K562 (cell line): ENCODE data around the gene TMEM273. TPM values are rescaled to one million over a fixed set of nuclear protein-coding genes. Genes with fewer than 3 reads are reported as not detected.

ENCODE experiments used
- ATAC-seq: fragments of 200-7000 bp; cut with Tn5 transposase; 3 replicates; pipeline ENCODE4 v1.9.1; 2020; ENCODE audit warnings: moderate library complexity
- BruUV-seq: library from RNA; stranded (reverse); fragments of 400-500 nt; replicated peaks from 2 replicates; lab custom pipeline; 2021; lab: Mats Ljungman, UMichigan
- CTCF ChIA-PET: fragments of 300-600 bp; formaldehyde crosslinking; extraction: SDS; loops from one replicate; lab custom pipeline; 2021; ENCODE audit warnings: low intra/inter-chr PET ratio; lab: Yijun Ruan, JAX
- POLR2A ChIA-PET: fragments of 300-600, 350-650 bp; sonication (Branson Sonifier 250); formaldehyde crosslinking; extraction: SDS; loops from one replicate; lab custom pipeline; 2021; ENCODE audit warnings: antibody characterized with exemption, inconsistent platforms; lab: Yijun Ruan, JAX
- DNase-seq, 4 experiments: peaks; one replicate each; pipeline versions ENCODE4 v3.0.0 to v3.0.0-alpha.2; 2011 to 2018; ENCODE audit warnings: low spot score in 3 of 4, mixed read lengths in 3 of 4; ENCODE audit errors: extremely low read depth in 1 of 4
- FAIRE-seq: peaks from 2 replicates; lab custom pipeline; 2011; peaks lifted over from hg19 to GRCh38; lab: Jason Lieb, UNC
- H2AFZ ChIP-seq: 2 replicates; pipeline ENCODE4 v1.6.0; 2011; ENCODE audit warnings: low read depth, low read length, control low read depth, inconsistent platforms
- H3K27ac ChIP-seq: fragments of 200-600 bp; 3 replicates; pipeline ENCODE4 v1.8.0; 2011; ENCODE audit warnings: low read depth, mild to moderate bottlenecking, control low read depth, inconsistent platforms, low read length, moderate library complexity, mixed read lengths; ENCODE audit errors: extremely low read depth
- H3K27me3 ChIP-seq, 2 experiments: fragments of 300-600 bp in 1 of 2; 2 replicates in 1 of 2; 3 replicates in 1 of 2; pipeline versions ENCODE4 v1.6.0 to v1.8.0; 2011; ENCODE audit warnings: inconsistent platforms in 2 of 2, low read length in 2 of 2, mild to moderate bottlenecking in 1 of 2, mixed read lengths in 1 of 2, moderate library complexity in 1 of 2; ENCODE audit not compliant: control insufficient read depth in 2 of 2, insufficient read depth in 2 of 2
- H3K36me3 ChIP-seq: fragments of 300-600 bp; 3 replicates; pipeline ENCODE4 v1.8.0; 2011; ENCODE audit warnings: mild to moderate bottlenecking, low read length, inconsistent platforms; ENCODE audit not compliant: control insufficient read depth, insufficient read depth
- H3K4me1 ChIP-seq, 2 experiments: fragments of 200-600 bp in 1 of 2; replicated peaks in 1 of 2; 2 replicates in 1 of 2; 3 replicates in 1 of 2; pipeline versions ENCODE4 v1.5.1 to v1.8.0; 2011; ENCODE audit warnings: inconsistent platforms in 2 of 2, low read length in 2 of 2, mild to moderate bottlenecking in 1 of 2, mixed read lengths in 1 of 2, moderate library complexity in 1 of 2; ENCODE audit not compliant: control insufficient read depth in 2 of 2, insufficient read depth in 2 of 2
- H3K4me2 ChIP-seq: 2 replicates; pipeline ENCODE4 v1.6.1; 2011; ENCODE audit warnings: low read length, control low read depth, inconsistent platforms, mixed read lengths; ENCODE audit not compliant: insufficient read depth
- H3K4me3 ChIP-seq: fragments of 200-600 bp; sonication (generic), shearing (Covaris generic); 2 replicates; pipeline ENCODE4 v1.5.1; 2016; ENCODE audit warnings: control low read depth, inconsistent platforms
- H3K79me2 ChIP-seq: fragments of 200-600 bp; 3 replicates; pipeline ENCODE4 v1.8.0; 2011; ENCODE audit warnings: low read length, inconsistent platforms; ENCODE audit not compliant: control insufficient read depth, insufficient read depth
- H3K9ac ChIP-seq, 2 experiments: 2 replicates each; pipeline versions ENCODE4 v1.6.0 to v1.6.1; 2011; ENCODE audit warnings: low read depth in 2 of 2, low read length in 2 of 2, control low read depth in 1 of 2, inconsistent platforms in 1 of 2, mild to moderate bottlenecking in 1 of 2, mixed read lengths in 1 of 2; ENCODE audit not compliant: insufficient read depth in 1 of 2
- H3K9me1 ChIP-seq: one replicate; pipeline ENCODE4 v1.6.0; 2011; ENCODE audit warnings: inconsistent platforms, mild to moderate bottlenecking, low read length, moderate library complexity; ENCODE audit not compliant: control insufficient read depth, insufficient read depth
- H3K9me3 ChIP-seq: replicated peaks from 2 replicates; pipeline ENCODE4 v1.5.1; 2011; ENCODE audit warnings: low read depth, low read length, inconsistent platforms; ENCODE audit not compliant: control insufficient read depth, insufficient read depth
- H4K20me1 ChIP-seq: replicated peaks from 2 replicates; pipeline ENCODE4 v1.6.1; 2011; ENCODE audit warnings: low read length, inconsistent platforms, mixed read lengths; ENCODE audit not compliant: control insufficient read depth, insufficient read depth
- ARID1B ChIP-seq: fragments of 450-650 bp; IDR thresholded peaks from 2 replicates; pipeline ENCODE4 v1.6.1; 2016; ENCODE audit warnings: antibody characterized with exemption, mild to moderate bottlenecking, inconsistent platforms
- HOXB6 ChIP-seq: fragments of 250-450 bp; sonication (Bioruptor Pico); IDR thresholded peaks from 2 replicates; pipeline ENCODE4 v1.5.1; 2022; ENCODE audit warnings: mild to moderate bottlenecking, borderline replicate concordance
- MIER1 ChIP-seq: fragments of 450-650 bp; IDR thresholded peaks from 2 replicates; pipeline ENCODE4 v1.6.1; 2016; ENCODE audit warnings: antibody characterized with exemption, mild to moderate bottlenecking, low read depth
- NEUROD1 ChIP-seq: fragments of 150-350 bp; IDR thresholded peaks from 2 replicates; pipeline ENCODE4 v1.6.1; 2014; ENCODE audit warnings: borderline replicate concordance, low read length, low read depth; ENCODE audit not compliant: partially characterized antibody
- PHB ChIP-seq: fragments of 250-450 bp; sonication (Bioruptor Pico); IDR thresholded peaks from 2 replicates; pipeline ENCODE4 v1.5.0; 2021
- SMAD3 ChIP-seq: fragments of 450-650 bp; formaldehyde crosslinking; conservative IDR thresholded peaks from 2 replicates; pipeline ENCODE4 v1.4.0; 2020; ENCODE audit warnings: mild to moderate bottlenecking
- WGBS: fragments of 100-300 bp; shearing (Covaris generic); methylation state at CpG from one replicate; pipeline ENCODE4 v1.1.6; 2016; ENCODE audit warnings: low coverage, mixed read lengths; ENCODE audit not compliant: insufficient coverage; ENCODE audit errors: missing lambda C conversion rate; 5-methylcytosine and 5-hydroxymethylcytosine counted together
- in situ Hi-C: fragments of 300-500 bp; cut with MboI; formaldehyde crosslinking; loops from 4 replicates; pipeline ENCODE4 v1.15.0; 2018; ENCODE audit warnings: inconsistent platforms, mixed read lengths
- intact Hi-C: fragments of 100-400 bp; cut with micrococcal nuclease; formaldehyde crosslinking; loops from 2 replicates; pipeline ENCODE4 v1.14.2; 2022
- polyA plus RNA-seq, 8 experiments: library from polyadenylated mRNA; depleted of rRNA in 4 of 8; stranded (reverse) in 5 of 8; unstranded in 3 of 8; fragments of >200 nt; fragmentation: Nextera tagmentation in 2 of 8; fragmentation: Illumina TruSeq in 1 of 8; extraction: Ambion mirVana in 2 of 8; extraction: Trizol in 1 of 8; gene quantifications; 2 replicates each; pipeline versions ENCODE4 v1.2.1 to v1.2.3, GENCODE V29; 2011 to 2014; ENCODE audit warnings: inconsistent platforms in 1 of 8, missing spikeins in 1 of 8
- total RNA-seq, 7 experiments: library from RNA; depleted of rRNA in 6 of 7; stranded (reverse); fragments of >200 nt in 6 of 7; fragmentation: Illumina TruSeq in 2 of 7; extraction: Trizol in 2 of 7; gene quantifications; 2 replicates each; pipeline versions ENCODE4 v1.2.1 to v1.2.3, GENCODE V29; 2011 to 2021; ENCODE audit warnings: low replicate concordance in 1 of 7
- TF ChIP-seq, protein P1 (sequence below): IDR thresholded peaks from 2 replicates; pipeline ENCODE4 v1.6.1; 2016; ENCODE audit warnings: missing genetic modification characterization, missing compliant biosample characterization
- TF ChIP-seq, protein P2 (sequence below): fragments of 250-450 bp; sonication (Bioruptor Pico); IDR thresholded peaks from 2 replicates; pipeline ENCODE4 v1.5.0; 2021
- TF ChIP-seq, protein P3 (sequence below), 2 experiments: fragments of 450-650 bp in 1 of 2; sonication (generic) in 1 of 2; formaldehyde crosslinking; conservative IDR thresholded peaks; 2 replicates each; pipeline versions ENCODE4 v1.4.0 to v1.8.1; 2020 to 2022; ENCODE audit warnings: mild to moderate bottlenecking in 1 of 2, missing genetic modification reagents in 1 of 2
- TF ChIP-seq, protein P4 (sequence below): IDR thresholded peaks from 3 replicates; pipeline ENCODE4 v1.6.1; 2011; ENCODE audit warnings: borderline replicate concordance, mild to moderate bottlenecking; ENCODE audit not compliant: insufficient read length, insufficient read depth
- TF ChIP-seq, protein P5 (sequence below): conservative IDR thresholded peaks from 2 replicates; pipeline ENCODE4 v1.6.1; 2011; ENCODE audit warnings: low read depth, mild to moderate bottlenecking, low read length; ENCODE audit not compliant: control insufficient read depth
- TF ChIP-seq, protein P6 (sequence below), 2 experiments: fragments of 200-800 bp in 1 of 2; sonication (Bioruptor generic) in 1 of 2; sonication (generic) in 1 of 2; formaldehyde crosslinking in 1 of 2; IDR thresholded peaks in 1 of 2; conservative IDR thresholded peaks in 1 of 2; 2 replicates each; pipeline versions ENCODE4 v1.5.0 to v1.6.1; 2016 to 2020; ENCODE audit warnings: missing compliant biosample characterization in 1 of 2, missing genetic modification characterization in 1 of 2, missing genetic modification reagents in 1 of 2

TMEM273 gene
- total and polyA plus RNA-seq, 9 of the 15 experiments (the other 6 are each of a cell fraction or from before 2014, with no cell fraction given) = 39.2 to 131 (median 95.6) TPM

DNA sequence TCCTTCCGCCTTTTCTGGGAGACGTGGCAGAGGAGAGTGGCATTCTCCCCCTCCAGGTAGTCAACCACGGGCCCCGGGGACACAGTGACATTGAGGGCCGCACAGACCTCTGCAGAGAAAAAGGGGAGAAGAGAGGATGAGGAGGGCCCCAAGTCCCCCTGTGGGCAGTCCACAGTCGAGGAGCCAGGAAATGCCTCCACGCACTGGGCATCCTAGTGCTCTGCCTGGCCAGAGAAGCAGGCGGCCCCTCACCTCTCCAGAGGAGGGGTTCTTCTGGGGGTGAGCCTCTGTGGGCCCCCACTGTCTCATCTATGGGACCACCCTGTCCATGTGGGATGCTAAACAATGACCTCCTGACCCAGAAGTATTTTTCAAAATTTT lies 80.3 kb downstream of the TMEM273 start:
- no peaks in the 10 kb centered on the region for H3K9me3 ChIP-seq
- ATAC-seq (no peak), DNase-seq (no peak), FAIRE-seq (no peak)
- no peaks in the 10 kb centered on the region for H3K9me1 ChIP-seq
- H4K20me1 ChIP-seq = no peaks in the 10 kb centered on the region
- H2AFZ ChIP-seq = no peak overlapping the region
- ChIA-PET POLR2A (no interaction called here), CTCF (interaction anchor here (0.5 to 0.6 kb wide), 2 partner anchors 11 to 87 kb away, joined by 3 read pairs; no protein-coding TSS in a partner anchor)
- no peak overlapping the region for H3K4me3 ChIP-seq
- peaks cover 5% of the 10 kb centered on the region; the same call in 2 of the 3 replicates for H3K36me3 ChIP-seq
- H3K27ac ChIP-seq = no peak overlapping the region
- H3K4me1 ChIP-seq = peaks cover 3 to 20% of the 10 kb centered on the region in 2 experiments; a peak in 3 of 5 replicates
- H3K27me3 ChIP-seq = no peaks in the 10 kb centered on the region
- in situ Hi-C loops (no loop called here), intact Hi-C loops (no loop called here)
- no peaks in the 10 kb centered on the region for H3K79me2 ChIP-seq
- BruUV-seq = no TSS peak
- no peak overlapping the region for H3K9ac ChIP-seq
- H3K4me2 ChIP-seq = no peak overlapping the region
- WGBS = 79% methylated on average over 8 of the region's 8 CpGs
- TF ChIP-seq PHB (CRISPR knock-in tag) (no peak), MIER1 (no peak), ARID1B (no peak), HOXB6 (CRISPR knock-in tag) (no peak), SMAD3 (no peak), NEUROD1 (no peak)
- TF ChIP-seq, protein P1, sequence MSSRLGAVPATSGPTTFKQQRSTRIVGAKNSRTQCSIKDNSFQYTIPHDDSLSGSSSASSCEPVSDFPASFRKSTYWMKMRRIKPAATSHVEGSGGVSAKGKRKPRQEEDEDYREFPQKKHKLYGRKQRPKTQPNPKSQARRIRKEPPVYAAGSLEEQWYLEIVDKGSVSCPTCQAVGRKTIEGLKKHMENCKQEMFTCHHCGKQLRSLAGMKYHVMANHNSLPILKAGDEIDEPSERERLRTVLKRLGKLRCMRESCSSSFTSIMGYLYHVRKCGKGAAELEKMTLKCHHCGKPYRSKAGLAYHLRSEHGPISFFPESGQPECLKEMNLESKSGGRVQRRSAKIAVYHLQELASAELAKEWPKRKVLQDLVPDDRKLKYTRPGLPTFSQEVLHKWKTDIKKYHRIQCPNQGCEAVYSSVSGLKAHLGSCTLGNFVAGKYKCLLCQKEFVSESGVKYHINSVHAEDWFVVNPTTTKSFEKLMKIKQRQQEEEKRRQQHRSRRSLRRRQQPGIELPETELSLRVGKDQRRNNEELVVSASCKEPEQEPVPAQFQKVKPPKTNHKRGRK = no peak
- TF ChIP-seq, protein P2, sequence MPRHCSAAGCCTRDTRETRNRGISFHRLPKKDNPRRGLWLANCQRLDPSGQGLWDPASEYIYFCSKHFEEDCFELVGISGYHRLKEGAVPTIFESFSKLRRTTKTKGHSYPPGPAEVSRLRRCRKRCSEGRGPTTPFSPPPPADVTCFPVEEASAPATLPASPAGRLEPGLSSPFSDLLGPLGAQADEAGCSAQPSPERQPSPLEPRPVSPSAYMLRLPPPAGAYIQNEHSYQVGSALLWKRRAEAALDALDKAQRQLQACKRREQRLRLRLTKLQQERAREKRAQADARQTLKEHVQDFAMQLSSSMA (CRISPR knock-in tag) = no peak
- TF ChIP-seq, protein P3, sequence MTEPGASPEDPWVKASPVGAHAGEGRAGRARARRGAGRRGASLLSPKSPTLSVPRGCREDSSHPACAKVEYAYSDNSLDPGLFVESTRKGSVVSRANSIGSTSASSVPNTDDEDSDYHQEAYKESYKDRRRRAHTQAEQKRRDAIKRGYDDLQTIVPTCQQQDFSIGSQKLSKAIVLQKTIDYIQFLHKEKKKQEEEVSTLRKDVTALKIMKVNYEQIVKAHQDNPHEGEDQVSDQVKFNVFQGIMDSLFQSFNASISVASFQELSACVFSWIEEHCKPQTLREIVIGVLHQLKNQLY (CRISPR knock-in tag; conservative IDR thresholded peaks at IDR 0.05) = no peak
- TF ChIP-seq, protein P4, sequence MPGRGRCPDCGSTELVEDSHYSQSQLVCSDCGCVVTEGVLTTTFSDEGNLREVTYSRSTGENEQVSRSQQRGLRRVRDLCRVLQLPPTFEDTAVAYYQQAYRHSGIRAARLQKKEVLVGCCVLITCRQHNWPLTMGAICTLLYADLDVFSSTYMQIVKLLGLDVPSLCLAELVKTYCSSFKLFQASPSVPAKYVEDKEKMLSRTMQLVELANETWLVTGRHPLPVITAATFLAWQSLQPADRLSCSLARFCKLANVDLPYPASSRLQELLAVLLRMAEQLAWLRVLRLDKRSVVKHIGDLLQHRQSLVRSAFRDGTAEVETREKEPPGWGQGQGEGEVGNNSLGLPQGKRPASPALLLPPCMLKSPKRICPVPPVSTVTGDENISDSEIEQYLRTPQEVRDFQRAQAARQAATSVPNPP = no peak
- TF ChIP-seq, protein P5, sequence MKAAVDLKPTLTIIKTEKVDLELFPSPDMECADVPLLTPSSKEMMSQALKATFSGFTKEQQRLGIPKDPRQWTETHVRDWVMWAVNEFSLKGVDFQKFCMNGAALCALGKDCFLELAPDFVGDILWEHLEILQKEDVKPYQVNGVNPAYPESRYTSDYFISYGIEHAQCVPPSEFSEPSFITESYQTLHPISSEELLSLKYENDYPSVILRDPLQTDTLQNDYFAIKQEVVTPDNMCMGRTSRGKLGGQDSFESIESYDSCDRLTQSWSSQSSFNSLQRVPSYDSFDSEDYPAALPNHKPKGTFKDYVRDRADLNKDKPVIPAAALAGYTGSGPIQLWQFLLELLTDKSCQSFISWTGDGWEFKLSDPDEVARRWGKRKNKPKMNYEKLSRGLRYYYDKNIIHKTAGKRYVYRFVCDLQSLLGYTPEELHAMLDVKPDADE = no peak
- TF ChIP-seq, protein P6, sequence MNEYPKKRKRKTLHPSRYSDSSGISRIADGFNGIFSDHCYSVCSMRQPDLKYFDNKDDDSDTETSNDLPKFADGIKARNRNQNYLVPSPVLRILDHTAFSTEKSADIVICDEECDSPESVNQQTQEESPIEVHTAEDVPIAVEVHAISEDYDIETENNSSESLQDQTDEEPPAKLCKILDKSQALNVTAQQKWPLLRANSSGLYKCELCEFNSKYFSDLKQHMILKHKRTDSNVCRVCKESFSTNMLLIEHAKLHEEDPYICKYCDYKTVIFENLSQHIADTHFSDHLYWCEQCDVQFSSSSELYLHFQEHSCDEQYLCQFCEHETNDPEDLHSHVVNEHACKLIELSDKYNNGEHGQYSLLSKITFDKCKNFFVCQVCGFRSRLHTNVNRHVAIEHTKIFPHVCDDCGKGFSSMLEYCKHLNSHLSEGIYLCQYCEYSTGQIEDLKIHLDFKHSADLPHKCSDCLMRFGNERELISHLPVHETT (CRISPR knock-in tag; conservative IDR thresholded peaks at IDR 0.05 in 1 of 2, IDR thresholded peaks at IDR 0.05 in 1 of 2) = no peak
